H1 (cell line): ENCODE measurements around the gene TTBK1. TPM values are rescaled to one million over a fixed set of nuclear protein-coding genes. Genes with fewer than 3 reads are reported as not detected.

ENCODE experiments used
- CTCF ChIA-PET: fragments of 300-600 bp; sonication (Branson Sonifier 250); formaldehyde crosslinking; loops from one replicate; lab custom pipeline; 2021; ENCODE audit not compliant: partially characterized antibody; lab: Charles Lee
- POLR2A ChIA-PET: fragments of 300-600 bp; sonication (Branson Sonifier 250); formaldehyde crosslinking; loops from one replicate; lab custom pipeline; 2021; ENCODE audit warnings: inconsistent platforms; ENCODE audit not compliant: partially characterized antibody; lab: Charles Lee
- DNase-seq, 2 experiments: peaks; one replicate each; pipeline versions ENCODE4 v3.0.0 to v3.0.0-alpha.2; 2010 to 2022; ENCODE audit warnings: low spot score in 2 of 2, low read depth in 1 of 2, mixed read lengths in 1 of 2
- FAIRE-seq: peaks from 2 replicates; lab custom pipeline; 2011; peaks lifted over from hg19 to GRCh38; lab: Jason Lieb, UNC
- H2AFZ ChIP-seq: 2 replicates; pipeline ENCODE4 v1.8.1; 2012; ENCODE audit warnings: low read length, inconsistent platforms
- H2AK5ac ChIP-seq: 2 replicates; pipeline ENCODE4 v1.6.1; 2013; ENCODE audit warnings: low read depth, low read length
- H2BK120ac ChIP-seq: replicated peaks from 2 replicates; pipeline ENCODE3; 2013; ENCODE audit warnings: low read depth, low read length, inconsistent platforms
- H2BK12ac ChIP-seq: 2 replicates; pipeline ENCODE4 v1.6.1; 2013; ENCODE audit warnings: low read depth, low read length
- H2BK15ac ChIP-seq: 2 replicates; pipeline ENCODE4 v1.6.1; 2013; ENCODE audit warnings: low read length
- H2BK20ac ChIP-seq: 2 replicates; pipeline ENCODE4 v1.6.1; 2013; ENCODE audit warnings: low read length
- H2BK5ac ChIP-seq: 2 replicates; pipeline ENCODE4 v1.6.1; 2013; ENCODE audit warnings: low read depth, low read length
- H3K14ac ChIP-seq: 2 replicates; pipeline ENCODE4 v1.6.1; 2013; ENCODE audit warnings: inconsistent platforms; ENCODE audit not compliant: insufficient read length
- H3K18ac ChIP-seq: 2 replicates; pipeline ENCODE4 v1.6.1; 2013; ENCODE audit warnings: low read length; ENCODE audit errors: extremely low read depth
- H3K23ac ChIP-seq: 2 replicates; pipeline ENCODE4 v1.6.1; 2013; ENCODE audit warnings: inconsistent platforms; ENCODE audit not compliant: insufficient read length
- H3K23me2 ChIP-seq: 2 replicates; pipeline ENCODE4 v1.6.1; 2013; ENCODE audit warnings: low read depth, low read length
- H3K27ac ChIP-seq: 2 replicates; pipeline ENCODE4 v1.6.1; 2011; ENCODE audit warnings: low read depth, low read length, inconsistent platforms
- H3K27me3 ChIP-seq, 4 experiments: replicated peaks in 1 of 4; 1 replicate in 1 of 4; 2 replicates in 3 of 4; pipeline versions ENCODE4 v1.6.1 to v1.8.1; 2011 to 2013; ENCODE audit warnings: low read length in 3 of 4, mild to moderate bottlenecking in 3 of 4, inconsistent platforms in 2 of 4, mixed read lengths in 2 of 4, moderate library complexity in 1 of 4; ENCODE audit not compliant: control insufficient read depth in 3 of 4, insufficient read depth in 3 of 4; ENCODE audit errors: extremely low read depth in 1 of 4
- H3K36me3 ChIP-seq, 4 experiments: 2 replicates each; pipeline versions ENCODE4 v1.6.1 to v1.8.1; 2011 to 2013; ENCODE audit warnings: mild to moderate bottlenecking in 4 of 4, low read length in 3 of 4, moderate library complexity in 2 of 4, control low read depth in 1 of 4, inconsistent platforms in 1 of 4; ENCODE audit not compliant: insufficient read depth in 4 of 4, control insufficient read depth in 2 of 4
- H3K4ac ChIP-seq: replicated peaks from 2 replicates; pipeline ENCODE3; 2013; ENCODE audit warnings: low read length, low read depth, mixed read lengths, inconsistent platforms; ENCODE audit not compliant: insufficient read length
- H3K4me1 ChIP-seq, 4 experiments: replicated peaks in 1 of 4; 1 replicate in 1 of 4; 2 replicates in 3 of 4; pipeline versions ENCODE4 v1.6.1 to v1.8.1; 2011 to 2013; ENCODE audit warnings: low read length in 3 of 4, inconsistent platforms in 2 of 4, mixed read lengths in 1 of 4; ENCODE audit not compliant: insufficient read depth in 4 of 4, control insufficient read depth in 3 of 4
- H3K4me2 ChIP-seq, 2 experiments: 2 replicates each; pipeline versions ENCODE4 v1.6.1 to v1.8.1; 2011 to 2013; ENCODE audit warnings: low read depth in 2 of 2, low read length in 2 of 2, control low read depth in 1 of 2, inconsistent platforms in 1 of 2, mild to moderate bottlenecking in 1 of 2; ENCODE audit not compliant: insufficient read depth in 1 of 2
- H3K4me3 ChIP-seq, 4 experiments: fragments of 200-600, 300-600 bp in 1 of 4; sonication (generic), shearing (Covaris generic), sonication (Bioruptor Twin) in 1 of 4; 2 replicates each; pipeline versions ENCODE4 v1.5.1 to v1.8.1; 2011 to 2016; ENCODE audit warnings: low read length in 4 of 4, low read depth in 3 of 4, control low read depth in 2 of 4, inconsistent platforms in 2 of 4, mild to moderate bottlenecking in 2 of 4, mixed read lengths in 1 of 4, moderate library complexity in 1 of 4; ENCODE audit not compliant: insufficient read depth in 2 of 4; ENCODE audit errors: extremely low read depth in 1 of 4
- H3K56ac ChIP-seq: replicated peaks from 2 replicates; pipeline ENCODE3; 2013; ENCODE audit warnings: low read depth, mild to moderate bottlenecking, mixed read lengths, low read length, inconsistent platforms; ENCODE audit not compliant: insufficient read length
- H3K79me1 ChIP-seq: 2 replicates; pipeline ENCODE4 v1.6.1; 2013; ENCODE audit warnings: low read depth, low read length, control low read depth
- H3K79me2 ChIP-seq, 2 experiments: 2 replicates each; pipeline versions ENCODE4 v1.6.1 to v1.8.1; 2012 to 2013; ENCODE audit warnings: low read length in 2 of 2, mild to moderate bottlenecking in 2 of 2, inconsistent platforms in 1 of 2; ENCODE audit not compliant: insufficient read depth in 2 of 2, control insufficient read depth in 1 of 2
- H3K9ac ChIP-seq, 4 experiments: replicated peaks in 1 of 4; 1 replicate in 1 of 4; 2 replicates in 3 of 4; pipeline versions ENCODE4 v1.6.1 to v1.8.1; 2011 to 2013; ENCODE audit warnings: low read depth in 3 of 4, low read length in 3 of 4, control low read depth in 2 of 4, mild to moderate bottlenecking in 2 of 4, moderate library complexity in 2 of 4, inconsistent platforms in 1 of 4; ENCODE audit errors: extremely low read depth in 1 of 4
- H3K9me3 ChIP-seq, 2 experiments: 2 replicates each; pipeline versions ENCODE4 v1.6.1 to v1.8.1; 2012 to 2013; ENCODE audit warnings: mild to moderate bottlenecking in 2 of 2, moderate library complexity in 2 of 2, control low read depth in 1 of 2, inconsistent platforms in 1 of 2, low read depth in 1 of 2, low read length in 1 of 2, mixed read lengths in 1 of 2; ENCODE audit not compliant: insufficient read depth in 2 of 2
- H4K20me1 ChIP-seq, 2 experiments: replicated peaks in 1 of 2; 2 replicates each; pipeline versions ENCODE3 to v1.8.1; 2011 to 2013; ENCODE audit warnings: inconsistent platforms in 2 of 2, low read length in 2 of 2, mild to moderate bottlenecking in 1 of 2; ENCODE audit not compliant: insufficient read depth in 2 of 2, control insufficient read depth in 1 of 2
- H4K5ac ChIP-seq: 2 replicates; pipeline ENCODE4 v1.6.1; 2013; ENCODE audit warnings: low read length, low read depth, mixed read lengths, inconsistent platforms; ENCODE audit not compliant: insufficient read length
- H4K8ac ChIP-seq: 2 replicates; pipeline ENCODE4 v1.8.0; 2013; ENCODE audit warnings: mild to moderate bottlenecking, moderate library complexity, low read length, inconsistent platforms; ENCODE audit not compliant: insufficient read depth; ENCODE audit errors: extremely low read depth
- H4K91ac ChIP-seq: replicated peaks from 2 replicates; pipeline ENCODE3; 2013; ENCODE audit warnings: low read length, mixed read lengths, inconsistent platforms; ENCODE audit not compliant: insufficient read length
- ASH2L ChIP-seq: fragments of 200-600, 300-600 bp; sonication (generic); IDR thresholded peaks from one replicate; pipeline ENCODE4 v1.7.1; 2017; ENCODE audit warnings: low read length
- CBX8 ChIP-seq: fragments of 300-800, 300-1000 bp; sonication (generic); IDR thresholded peaks from 2 replicates; pipeline ENCODE4 v1.7.1; 2016; ENCODE audit warnings: low read depth, low read length, borderline replicate concordance
- CTBP2 ChIP-seq: IDR thresholded peaks from 2 replicates; pipeline ENCODE4 v1.7.0; 2011; ENCODE audit warnings: borderline replicate concordance, mild to moderate bottlenecking, moderate library complexity, mixed read lengths, low read length; ENCODE audit not compliant: insufficient read depth, insufficient read length
- EGR1 ChIP-seq: IDR thresholded peaks from 2 replicates; pipeline ENCODE4 v1.6.1; 2011; ENCODE audit warnings: low read depth, low read length, borderline replicate concordance
- HDAC2 ChIP-seq, 2 experiments: fragments of 300-600 bp in 1 of 2; sonication (generic) in 1 of 2; IDR thresholded peaks; 2 replicates each; pipeline ENCODE4 v1.6.1; 2011 to 2012; ENCODE audit warnings: low read depth in 2 of 2, low read length in 2 of 2, mild to moderate bottlenecking in 2 of 2, moderate library complexity in 2 of 2, borderline replicate concordance in 1 of 2, inconsistent platforms in 1 of 2
- JUND ChIP-seq: IDR thresholded peaks from 2 replicates; pipeline ENCODE4 v1.6.1; 2011; ENCODE audit warnings: mild to moderate bottlenecking, improper control_type of control experiment, low read length
- KDM4A ChIP-seq: IDR thresholded peaks from one replicate; pipeline ENCODE4 v1.7.1; 2012; ENCODE audit warnings: low read depth, mild to moderate bottlenecking, moderate library complexity, low read length, inconsistent platforms; ENCODE audit not compliant: severe bottlenecking
- SAP30 ChIP-seq: fragments of 300-600 bp; sonication (generic); IDR thresholded peaks from 2 replicates; pipeline ENCODE4 v1.7.1; 2012; ENCODE audit warnings: low read length, moderate library complexity, mild to moderate bottlenecking, inconsistent platforms; ENCODE audit not compliant: insufficient read depth, insufficient replicate concordance
- SIX5 ChIP-seq: IDR thresholded peaks from 2 replicates; pipeline ENCODE4 v1.6.1; 2011; ENCODE audit warnings: mild to moderate bottlenecking, low read depth, low read length
- TAF7 ChIP-seq: optimal IDR thresholded peaks from 2 replicates; pipeline ENCODE3; 2011; ENCODE audit warnings: low read depth, mild to moderate bottlenecking, inconsistent platforms, low read length, moderate library complexity, borderline replicate concordance
- WGBS, 2 experiments: shearing (Covaris generic) in 1 of 2; methylation state at CpG; one replicate each; pipeline versions ENCODE4 v1.1.6 to v1.1.7; 2013 to 2015; ENCODE audit warnings: low lambda C conversion rate in 2 of 2, mixed read lengths in 2 of 2, inconsistent platforms in 1 of 2, low coverage in 1 of 2, missing lambda C conversion rate in 1 of 2; ENCODE audit not compliant: insufficient replicate concordance in 2 of 2, insufficient coverage in 1 of 2, insufficient read length in 1 of 2; ENCODE audit errors: extremely low coverage in 1 of 2, missing lambda C conversion rate in 1 of 2; 5-methylcytosine and 5-hydroxymethylcytosine counted together
- polyA plus RNA-seq, 7 experiments: library from polyadenylated mRNA; depleted of rRNA in 3 of 7; stranded (reverse) in 5 of 7; unstranded in 2 of 7; fragments of >200 nt in 5 of 7; fragments of 200-250 nt in 2 of 7; gene quantifications; 1 replicate in 5 of 7; 2 replicates in 1 of 7; 4 replicates in 1 of 7; pipeline versions ENCODE4 v1.2.1 to v1.2.3, GENCODE V29; 2011 to 2013; ENCODE audit warnings: missing spikeins in 2 of 7, mixed read lengths in 2 of 7
- total RNA-seq: library from RNA; stranded (reverse); fragmentation: NEBNext Ultra II Directional; extraction: Animal tissue kit (Norgen Biotek cat#: 25700); gene quantifications from 2 replicates; pipeline ENCODE4 v1.2.1, GENCODE V29; 2021

TTBK1 gene
- total and polyA plus RNA-seq, 2 of the 8 experiments (the other 6 are each of a cell fraction or from before 2014, with no cell fraction given), result 0.53 to 1.6 TPM

DNA sequence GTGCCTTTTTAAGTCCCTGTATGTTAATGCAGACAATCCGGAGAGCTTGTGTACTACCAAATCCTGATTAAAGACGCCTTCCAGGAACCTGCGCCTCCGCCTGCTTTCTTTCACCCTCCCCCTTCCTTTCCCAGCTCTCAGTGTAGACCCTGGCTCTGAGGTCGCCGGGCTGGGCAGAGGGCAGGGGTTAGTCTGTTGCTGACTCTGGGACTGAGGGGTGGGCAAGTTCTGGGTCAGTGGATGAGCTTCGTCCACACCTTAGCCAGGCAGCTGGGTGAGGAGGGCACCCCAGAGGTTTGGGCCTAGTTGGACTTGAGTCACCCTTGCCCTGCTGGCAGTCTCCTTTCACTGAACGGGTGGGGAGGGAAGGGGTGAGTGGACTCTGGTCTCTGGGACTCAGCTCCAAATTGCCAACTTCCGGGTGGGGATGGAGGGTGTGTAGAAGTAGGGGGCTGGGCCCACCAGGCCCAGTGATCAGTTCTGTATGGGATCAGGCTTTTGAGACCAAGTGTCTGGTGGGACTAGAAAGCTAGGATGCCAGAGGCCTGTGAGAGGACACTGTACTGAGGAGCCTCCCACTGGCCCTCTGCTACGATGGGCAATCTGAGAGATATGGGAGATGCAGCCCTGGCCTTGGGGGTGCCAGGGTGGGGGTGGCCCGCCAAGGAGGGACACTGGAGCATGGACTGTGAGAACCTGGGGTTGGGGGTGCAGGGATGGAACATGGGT, 33.5 kb downstream of the TTBK1 start:
- H3K4me1 ChIP-seq, result peaks cover 4 to 29% (median 20%) of the 10 kb centered on the region in 4 experiments
- FAIRE-seq, result no peak
- TF ChIP-seq EGR1 (no peak), TAF7 (no peak), ASH2L (no peak), KDM4A (no peak), CBX8 (no peak), HDAC2 (IDR thresholded peaks at IDR 0.05; ENCODE audit: borderline replicate concordance in 1 of 2, low read depth in 2 of 2, low read length in 2 of 2) (no peak), JUND (no peak), SAP30 (no peak), SIX5 (no peak), CTBP2 (no peak)
- TF ChIP-seq, all 59 proteins: peak for 0
- no peak overlapping the region for H3K4ac ChIP-seq
- no peak overlapping the region for H3K56ac ChIP-seq
- peak overlapping the region; percentile 71 to 88 for H3K4me2 ChIP-seq
- no peak overlapping the region for H2BK20ac ChIP-seq
- H3K27ac ChIP-seq, result no peak overlapping the region
- H4K91ac ChIP-seq, result peak overlapping the region; percentile 29
- no peaks in the 10 kb centered on the region for H3K79me2 ChIP-seq
- H2AK5ac ChIP-seq, result peak overlapping the region; percentile 3; the same call in 1 of the 2 replicates
- H2AFZ ChIP-seq, result no peak overlapping the region
- H3K9ac ChIP-seq, result no peak overlapping the region; a peak in 1 of 7 replicates
- ChIA-PET POLR2A (interaction anchor here (0.8 to 2.1 kb wide), 10 partner anchors 8 to 102 kb away, joined by 3 to 7 read pairs (median 3); partner anchors contain the start of gene DNPH1), CTCF (interaction anchor here (0.8 to 3.2 kb wide), 10 partner anchors 10 to 58 kb away, joined by 3 to 16 read pairs (median 4); partner anchors contain the start of gene DNPH1)
- 58% methylated on average over 10 of the region's 11 CpGs; no CpG with 5 or more reads in 1 of the 2 experiments for WGBS, 2 experiments
- no peaks in the 10 kb centered on the region for H3K36me3 ChIP-seq
- no peak overlapping the region for H3K23ac ChIP-seq
- peaks cover 11% of the 10 kb centered on the region for H3K23me2 ChIP-seq
- H4K20me1 ChIP-seq, result no peaks in the 10 kb centered on the region
- H2BK5ac ChIP-seq, result no peak overlapping the region
- DNase-seq, result no peak
- H4K8ac ChIP-seq, result peak overlapping the region; percentile 45; the same call in 1 of the 2 replicates
- H3K4me3 ChIP-seq, result peak overlapping the region in 3 of 4 experiments; percentile 40 to 66 (median 52); a peak in 5 of 8 replicates
- no peak overlapping the region for H3K14ac ChIP-seq
- H2BK12ac ChIP-seq, result peak overlapping the region; percentile 11; the same call in 1 of the 2 replicates
- H3K79me1 ChIP-seq, result no peaks in the 10 kb centered on the region
- no peak overlapping the region for H3K18ac ChIP-seq
- H2BK15ac ChIP-seq, result 0 out of 2 replicates have a peak overlapping the region, but pooled peaks have one; percentile 18
- no peak overlapping the region for H2BK120ac ChIP-seq
- no peak overlapping the region for H4K5ac ChIP-seq
- H3K9me3 ChIP-seq, result no peaks in the 10 kb centered on the region
- peaks cover 12 to 36% (median 29%) of the 10 kb centered on the region in 4 experiments for H3K27me3 ChIP-seq
